ENCODE measurements around the gene NRF1. TPM values are rescaled to one million over a fixed set of nuclear protein-coding genes. Genes with fewer than 3 reads are reported as not detected.

The NRF1 gene
- total RNA-seq, 1 donor from 2014 or later, result 29.7 TPM

GRCh38 chr7:129777993-129778769, 166.7 kb downstream of the NRF1 start:
- Mint-ChIP-seq H3K4me1 (ENCODE audit: low read depth) (peaks cover 11% of the 10 kb centered on the region), H3K27me3 (peaks cover 38% of the 10 kb centered on the region), H3K9me3 (ENCODE audit: low read depth) (no peaks in the 10 kb centered on the region), H3K4me3 (ENCODE audit: low read depth) (peak overlapping the region; percentile 70), H3K36me3 (ENCODE audit: insufficient read depth) (peaks cover 2% of the 10 kb centered on the region), H3K27ac (no peak overlapping the region)
- no peak for TF ChIP-seq CTCF (IDR thresholded peaks at IDR 0.05; ENCODE audit: unreplicated experiment)
- DNase-seq (ENCODE audit: low spot score, unreplicated experiment), result no peak

DNA sequence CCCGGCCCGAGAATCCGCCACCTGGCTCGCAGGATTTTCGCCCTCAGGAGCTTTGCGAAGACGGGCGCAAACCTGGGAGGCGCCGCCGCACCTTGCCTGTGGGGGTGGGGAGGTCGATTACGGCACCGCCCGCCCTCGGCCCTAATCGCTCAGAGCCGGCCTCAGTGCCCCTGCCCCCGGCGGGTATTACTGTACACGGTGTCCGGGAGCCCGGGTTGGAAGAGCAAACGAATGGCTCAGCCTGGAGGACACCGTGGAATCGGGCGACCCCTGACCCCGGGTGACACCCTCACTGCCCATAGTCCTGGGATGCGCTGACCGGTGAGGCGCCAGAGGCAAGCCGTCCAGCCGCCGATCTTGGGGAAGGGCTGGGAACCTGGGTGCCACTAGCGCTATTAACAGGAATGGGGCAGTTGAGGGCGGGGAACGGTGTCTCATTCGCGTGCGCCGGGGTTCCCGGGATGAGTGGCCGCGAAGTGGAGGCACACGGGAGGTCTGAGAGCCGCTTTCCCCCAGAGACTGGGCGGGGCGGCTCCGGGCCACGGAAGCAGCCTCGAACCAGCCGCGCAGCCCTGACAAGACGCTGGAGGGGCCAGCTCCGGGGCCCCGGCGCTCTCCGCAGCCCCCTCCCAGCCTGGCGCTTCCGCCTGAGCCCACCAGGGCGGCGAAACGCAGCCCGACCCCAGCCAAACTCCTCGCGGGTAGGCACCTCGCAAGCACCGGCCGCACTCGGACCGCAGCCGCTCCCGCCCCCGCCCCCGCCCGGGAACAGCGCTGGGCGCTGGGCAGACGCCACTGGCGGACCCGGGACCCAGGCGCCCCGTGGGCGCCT, 167.5 kb downstream of the NRF1 start:
- Mint-ChIP-seq H3K4me3 (ENCODE audit: low read depth) (peak overlapping the region; percentile 71), H3K27ac (peak overlapping the region; percentile 37), H3K27me3 (peaks cover 44% of the 10 kb centered on the region), H3K9me3 (ENCODE audit: low read depth) (no peaks in the 10 kb centered on the region), H3K4me1 (ENCODE audit: low read depth) (peaks cover 11% of the 10 kb centered on the region), H3K36me3 (ENCODE audit: insufficient read depth) (peaks cover 2% of the 10 kb centered on the region)
- TF ChIP-seq CTCF (IDR thresholded peaks at IDR 0.05; ENCODE audit: unreplicated experiment), result peak; percentile 57
- DNase-seq (ENCODE audit: low spot score, unreplicated experiment), result no peak

DNA sequence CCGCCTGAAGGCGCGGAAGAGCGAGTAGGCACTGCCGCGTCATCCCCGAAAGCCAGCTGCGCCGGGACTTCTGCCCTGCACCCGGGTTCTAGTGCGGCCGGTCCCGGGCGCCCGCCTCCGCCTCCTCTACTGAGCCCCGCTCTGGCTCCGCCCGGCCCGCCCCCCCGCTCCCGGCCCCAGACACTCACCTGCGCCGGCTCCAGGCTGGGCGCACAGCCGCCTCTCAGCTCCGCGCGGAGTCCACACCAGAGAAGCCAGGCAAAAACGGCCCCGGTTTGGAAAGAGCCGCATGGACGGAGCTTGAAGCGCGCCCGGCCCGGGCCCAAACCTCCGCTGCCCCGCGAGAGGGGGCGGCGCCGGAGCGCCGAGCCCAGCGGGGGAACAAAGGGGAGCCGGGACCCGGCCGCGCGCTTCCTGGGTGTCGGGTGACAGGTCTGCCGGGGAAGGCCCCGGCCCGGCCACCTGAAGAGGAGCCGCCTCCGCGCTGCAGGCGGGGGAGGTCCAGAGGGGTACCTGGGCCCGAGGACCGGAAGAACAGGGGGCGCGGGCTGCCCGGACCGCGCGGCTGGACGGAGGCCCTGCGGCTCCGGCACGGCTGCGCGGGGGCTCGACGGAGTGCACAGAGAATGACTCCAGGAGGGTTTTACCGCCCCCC, 168.2 kb downstream of the NRF1 start:
- H3K4me3 Mint-ChIP-seq (ENCODE audit: low read depth), result peak overlapping the region; percentile 71
- H3K27me3 Mint-ChIP-seq, result peaks cover 48% of the 10 kb centered on the region
- H3K9me3 Mint-ChIP-seq (ENCODE audit: low read depth), result no peaks in the 10 kb centered on the region
- H3K4me1 Mint-ChIP-seq (ENCODE audit: low read depth), result peaks cover 11% of the 10 kb centered on the region
- H3K27ac Mint-ChIP-seq, result no peak overlapping the region
- no peak for TF ChIP-seq CTCF (IDR thresholded peaks at IDR 0.05; ENCODE audit: unreplicated experiment)
- peaks cover 2% of the 10 kb centered on the region for H3K36me3 Mint-ChIP-seq (ENCODE audit: insufficient read depth)
- peak; percentile 84 for DNase-seq (ENCODE audit: low spot score, unreplicated experiment)

GRCh38 chr7:129780257-129780973, 168.9 kb downstream of the NRF1 start:
- no peak for TF ChIP-seq CTCF (IDR thresholded peaks at IDR 0.05; ENCODE audit: unreplicated experiment)
- peaks cover 55% of the 10 kb centered on the region for H3K27me3 Mint-ChIP-seq
- peak; percentile 56 for DNase-seq (ENCODE audit: low spot score, unreplicated experiment)
- peak overlapping the region; percentile 93 for H3K27ac Mint-ChIP-seq
- peak overlapping the region; percentile 75 for H3K4me3 Mint-ChIP-seq (ENCODE audit: low read depth)
- H3K36me3 Mint-ChIP-seq (ENCODE audit: insufficient read depth), result peaks cover 2% of the 10 kb centered on the region
- H3K9me3 Mint-ChIP-seq (ENCODE audit: low read depth), result no peaks in the 10 kb centered on the region
- peaks cover 11% of the 10 kb centered on the region for H3K4me1 Mint-ChIP-seq (ENCODE audit: low read depth)

Data from progenitor cell of endocrine pancreas (in vitro differentiated cells).